T-helper 1 cell treated with Interleukin-12 subunit alpha and Interleukin-12 subunit beta and Interleukin-4 antibody, amounts not matched to agents 30 μg/mL and 1 μg/mL, for 36 hours (primary cell): ENCODE measurements around the gene SCP2.

Source experiments
- H3K27ac Mint-ChIP-seq: one replicate; pipeline ENCODE4 v1.8.0; 2021; ENCODE audit warnings: mild to moderate bottlenecking, mixed read lengths
- H3K27me3 Mint-ChIP-seq: one replicate; pipeline ENCODE4 v1.8.0; 2021; ENCODE audit warnings: low read depth, mixed read lengths
- H3K36me3 Mint-ChIP-seq: one replicate; pipeline ENCODE4 v1.8.0; 2021; ENCODE audit warnings: low read depth, mixed read lengths
- H3K4me1 Mint-ChIP-seq: one replicate; pipeline ENCODE4 v1.8.0; 2021; ENCODE audit warnings: low read depth, mixed read lengths
- H3K4me3 Mint-ChIP-seq: one replicate; pipeline ENCODE4 v1.8.0; 2021; ENCODE audit warnings: mild to moderate bottlenecking, moderate library complexity, mixed read lengths
- H3K9me3 Mint-ChIP-seq: one replicate; pipeline ENCODE4 v1.8.0; 2021; ENCODE audit warnings: mixed read lengths

The SCP2 gene

GRCh38 chr1:53023546-53023945 is 96.5 kb downstream of the SCP2 start:
- Mint-ChIP-seq H3K27ac (no peak overlapping the region), H3K36me3 (peaks cover 2% of the 10 kb centered on the region), H3K4me1 (peaks cover 2% of the 10 kb centered on the region), H3K4me3 (no peak overlapping the region), H3K9me3 (no peaks in the 10 kb centered on the region), H3K27me3 (no peaks in the 10 kb centered on the region)

GRCh38 chr1:53024117-53024516 is 97.0 kb downstream of the SCP2 start:
- Mint-ChIP-seq H3K4me3 (no peak overlapping the region), H3K9me3 (no peaks in the 10 kb centered on the region), H3K4me1 (peaks cover 2% of the 10 kb centered on the region), H3K27me3 (no peaks in the 10 kb centered on the region), H3K27ac (no peak overlapping the region), H3K36me3 (peaks cover 2% of the 10 kb centered on the region)

- Mint-ChIP-seq H3K4me1 (peaks cover 2% of the 10 kb centered on the region), H3K27ac (no peak overlapping the region), H3K27me3 (no peaks in the 10 kb centered on the region), H3K4me3 (no peak overlapping the region), H3K36me3 (peaks cover 2% of the 10 kb centered on the region), H3K9me3 (no peaks in the 10 kb centered on the region)
Observed at GRCh38 chr1:53025034-53025768, 98.1 kb downstream of the SCP2 start.

- no peaks in the 10 kb centered on the region for H3K9me3 Mint-ChIP-seq
- no peaks in the 10 kb centered on the region for H3K27me3 Mint-ChIP-seq
- H3K4me1 Mint-ChIP-seq: peaks cover 2% of the 10 kb centered on the region
- no peak overlapping the region for H3K4me3 Mint-ChIP-seq
- no peak overlapping the region for H3K27ac Mint-ChIP-seq
- H3K36me3 Mint-ChIP-seq: peaks cover 2% of the 10 kb centered on the region
Observed at GRCh38 chr1:53025769-53026112, 98.7 kb downstream of the SCP2 start.

- Mint-ChIP-seq H3K27ac (no peak overlapping the region), H3K36me3 (peaks cover 2% of the 10 kb centered on the region), H3K4me3 (no peak overlapping the region), H3K27me3 (no peaks in the 10 kb centered on the region), H3K4me1 (peaks cover 2% of the 10 kb centered on the region), H3K9me3 (no peaks in the 10 kb centered on the region)
Observed at GRCh38 chr1:53026254-53026653, 99.2 kb downstream of the SCP2 start.

- peaks cover 5% of the 10 kb centered on the region for H3K4me1 Mint-ChIP-seq
- H3K9me3 Mint-ChIP-seq: no peaks in the 10 kb centered on the region
- no peak overlapping the region for H3K27ac Mint-ChIP-seq
- no peak overlapping the region for H3K4me3 Mint-ChIP-seq
- no peaks in the 10 kb centered on the region for H3K27me3 Mint-ChIP-seq
- peaks cover 10% of the 10 kb centered on the region for H3K36me3 Mint-ChIP-seq
Observed at GRCh38 chr1:53031732-53032131, 104.7 kb downstream of the SCP2 start.

- Mint-ChIP-seq H3K4me3 (no peak overlapping the region), H3K36me3 (peaks cover 19% of the 10 kb centered on the region), H3K4me1 (peaks cover 3% of the 10 kb centered on the region), H3K27me3 (no peaks in the 10 kb centered on the region), H3K27ac (no peak overlapping the region), H3K9me3 (no peaks in the 10 kb centered on the region)
Observed at GRCh38 chr1:53037159-53037558, 110.1 kb downstream of the SCP2 start.

GRCh38 chr1:53038566-53038965 is 111.5 kb downstream of the SCP2 start:
- H3K27me3 Mint-ChIP-seq: no peaks in the 10 kb centered on the region
- H3K36me3 Mint-ChIP-seq: peaks cover 16% of the 10 kb centered on the region

GRCh38 chr1:53043271-53043670 is 116.2 kb downstream of the SCP2 start:
- no peak overlapping the region for H3K27ac Mint-ChIP-seq
- H3K27me3 Mint-ChIP-seq: no peaks in the 10 kb centered on the region
- H3K9me3 Mint-ChIP-seq: no peaks in the 10 kb centered on the region
- peaks cover 30% of the 10 kb centered on the region for H3K36me3 Mint-ChIP-seq
- H3K4me3 Mint-ChIP-seq: no peak overlapping the region
- peaks cover 6% of the 10 kb centered on the region for H3K4me1 Mint-ChIP-seq

More at GRCh38 chr1:53038566-53038965, 111.5 kb downstream of the SCP2 start:
- Mint-ChIP-seq H3K27ac (no peak overlapping the region), H3K4me1 (peaks cover 3% of the 10 kb centered on the region), H3K9me3 (no peaks in the 10 kb centered on the region), H3K4me3 (no peak overlapping the region)

GRCh38 chr1:53044926-53045325 is 117.8 kb downstream of the SCP2 start:
- Mint-ChIP-seq H3K9me3 (no peaks in the 10 kb centered on the region), H3K27me3 (no peaks in the 10 kb centered on the region), H3K4me1 (peaks cover 6% of the 10 kb centered on the region), H3K27ac (no peak overlapping the region), H3K36me3 (peaks cover 20% of the 10 kb centered on the region), H3K4me3 (no peak overlapping the region)

GRCh38 chr1:53046930-53047329 is 119.9 kb downstream of the SCP2 start:
- H3K36me3 Mint-ChIP-seq: peaks cover 23% of the 10 kb centered on the region
- peaks cover 6% of the 10 kb centered on the region for H3K4me1 Mint-ChIP-seq
- no peak overlapping the region for H3K27ac Mint-ChIP-seq
- H3K9me3 Mint-ChIP-seq: no peaks in the 10 kb centered on the region
- H3K27me3 Mint-ChIP-seq: no peaks in the 10 kb centered on the region
- no peak overlapping the region for H3K4me3 Mint-ChIP-seq

- peaks cover 32% of the 10 kb centered on the region for H3K36me3 Mint-ChIP-seq
- no peak overlapping the region for H3K4me3 Mint-ChIP-seq
- H3K27me3 Mint-ChIP-seq: no peaks in the 10 kb centered on the region
- H3K27ac Mint-ChIP-seq: no peak overlapping the region
- H3K4me1 Mint-ChIP-seq: peaks cover 6% of the 10 kb centered on the region
- no peaks in the 10 kb centered on the region for H3K9me3 Mint-ChIP-seq
Observed at GRCh38 chr1:53047737-53048736, 121.0 kb downstream of the SCP2 start.

- H3K9me3 Mint-ChIP-seq: no peaks in the 10 kb centered on the region
- no peak overlapping the region for H3K4me3 Mint-ChIP-seq
- H3K27ac Mint-ChIP-seq: no peak overlapping the region
- peaks cover 38% of the 10 kb centered on the region for H3K36me3 Mint-ChIP-seq
- no peaks in the 10 kb centered on the region for H3K27me3 Mint-ChIP-seq
- H3K4me1 Mint-ChIP-seq: peaks cover 6% of the 10 kb centered on the region
Observed at GRCh38 chr1:53048960-53049573, 122.0 kb downstream of the SCP2 start.

- Mint-ChIP-seq H3K27ac (no peak overlapping the region), H3K27me3 (no peaks in the 10 kb centered on the region), H3K9me3 (no peaks in the 10 kb centered on the region), H3K4me3 (no peak overlapping the region), H3K4me1 (peaks cover 6% of the 10 kb centered on the region), H3K36me3 (peaks cover 39% of the 10 kb centered on the region)
Observed at GRCh38 chr1:53049574-53049967, 122.5 kb downstream of the SCP2 start.
